Right atrium auricular region (tissue), 2 donors: ENCODE results near the gene ZNF81. TPM values are rescaled to one million over a fixed set of nuclear protein-coding genes. Genes with fewer than 3 reads are reported as not detected.

Experiments used
- total RNA-seq, 2 donors: library from RNA; depleted of rRNA; stranded (reverse); fragments of >200 nt; gene quantifications; one replicate each; pipeline ENCODE4 v1.1.0, GENCODE V29; 2016

ZNF81 gene
- total RNA-seq, 2 donors from 2014 or later, result 3.6 to 4.7 TPM

Other genes with a start within 250 kb of the ZNF81 start
- 1 to 10 TPM; 6.4 to 7.0 TPM for gene SYN1, start 217.0 kb upstream of the ZNF81 start, total RNA-seq
- 1 to 10 TPM; 2.2 to 6.3 TPM for gene CFP, start 207.0 kb upstream of the ZNF81 start, total RNA-seq
- 10 to 100 TPM; 21.9 to 28.9 TPM for gene ELK1, start 186.3 kb upstream of the ZNF81 start, total RNA-seq
- 100 to 1,000 TPM; 108 to 158 TPM for gene UXT, start 177.7 kb upstream of the ZNF81 start, total RNA-seq
- gene ZNF182, start 167.1 kb downstream of the ZNF81 start, total RNA-seq, result 1 to 10 TPM; 2.0 to 2.4 TPM
- gene SPACA5, start 170.1 kb downstream of the ZNF81 start, total RNA-seq, result not detected
- 1 to 10 TPM; 2.7 to 3.9 TPM for gene ZNF630, start 234.7 kb downstream of the ZNF81 start, total RNA-seq